T-helper 1 cell (primary cell): ENCODE results near the gene TUBGCP3.
"Not testable (repeated sequence)": the region's sequence is repeated elsewhere in the genome, so short reads cannot be mapped to it uniquely, and the experiment has no call there.

ENCODE experiments used
- DNase-seq, 5 donors: peaks; one replicate each; pipeline ENCODE4 v3.0.0-alpha.2; 2012 to 2020
- total RNA-seq, 4 donors: gene quantifications; one replicate each; lab custom pipeline; 2026; lab: John Stamatoyannopoulos, UW

The TUBGCP3 gene
- 24.3 to 42.1 (median 35.8) reads per million in 4 donors for total RNA-seq

GRCh38 chr13:112587764-112588489 is at the start of gene TUBGCP3:
TSS of gene TUBGCP3 (minus strand) at chr13:112588153. CDS start at chr13:112587980, 173 bp downstream.
- peak; percentile 46 to 85 (median 65) for DNase-seq

GRCh38 chr13:112637017-112637801 is 49.3 kb upstream of the TUBGCP3 start:
- DNase-seq: no peak

GRCh38 chr13:112636401-112636975 is 48.5 kb upstream of the TUBGCP3 start:
- no peak for DNase-seq

GRCh38 chr13:112635323-112635722 is 47.4 kb upstream of the TUBGCP3 start:
- no peak for DNase-seq

- no peak for DNase-seq
Observed at GRCh38 chr13:112634102-112634501, 46.1 kb upstream of the TUBGCP3 start.

- not testable (repeated sequence) for DNase-seq
Observed at GRCh38 chr13:112630226-112630625, 42.3 kb upstream of the TUBGCP3 start.

- no peak for DNase-seq
Observed at GRCh38 chr13:112629161-112629560, 41.2 kb upstream of the TUBGCP3 start.

- not testable (repeated sequence) for DNase-seq
Observed at GRCh38 chr13:112627613-112628012, 39.7 kb upstream of the TUBGCP3 start.

- no peak for DNase-seq
Observed at GRCh38 chr13:112627161-112627560, 39.2 kb upstream of the TUBGCP3 start.

GRCh38 chr13:112626761-112627160 is 38.8 kb upstream of the TUBGCP3 start:
- no peak for DNase-seq

GRCh38 chr13:112626124-112626523 is 38.2 kb upstream of the TUBGCP3 start:
- no peak for DNase-seq

GRCh38 chr13:112625698-112626097 is 37.7 kb upstream of the TUBGCP3 start:
- no peak for DNase-seq

GRCh38 chr13:112624602-112625430 is 36.9 kb upstream of the TUBGCP3 start:
- no peak for DNase-seq

GRCh38 chr13:112624040-112624439 is 36.1 kb upstream of the TUBGCP3 start:
- DNase-seq: no peak

GRCh38 chr13:112623051-112623711 is 35.2 kb upstream of the TUBGCP3 start:
- DNase-seq: no peak

- no peak for DNase-seq
Observed at GRCh38 chr13:112622375-112622774, 34.4 kb upstream of the TUBGCP3 start.

- DNase-seq: no peak
Observed at GRCh38 chr13:112619730-112620631, 32.0 kb upstream of the TUBGCP3 start.

GRCh38 chr13:112618501-112618900 is 30.5 kb upstream of the TUBGCP3 start:
- DNase-seq: no peak

GRCh38 chr13:112617754-112618375 is 29.9 kb upstream of the TUBGCP3 start:
- DNase-seq: no peak

GRCh38 chr13:112616586-112617362 is 28.8 kb upstream of the TUBGCP3 start:
- peak in 1 of 5 donors; percentile 21 for DNase-seq
